Neuron (in vitro differentiated cells): Measurements from ENCODE around the gene SFXN4.
"Not testable (repeated sequence)": the region's sequence is repeated elsewhere in the genome, so short reads cannot be mapped to it uniquely, and the experiment has no call there.

Experiments used
- H2AFZ ChIP-seq: one replicate; pipeline ENCODE4 v1.6.1; 2013; ENCODE audit warnings: low read depth, mild to moderate bottlenecking, inconsistent platforms, low read length, moderate library complexity
- H3K27me3 ChIP-seq: one replicate; pipeline ENCODE4 v1.6.1; 2013; ENCODE audit warnings: low read length; ENCODE audit not compliant: insufficient read depth
- H3K36me3 ChIP-seq: one replicate; pipeline ENCODE4 v1.6.1; 2013; ENCODE audit warnings: low read length; ENCODE audit not compliant: insufficient read depth
- H3K4me1 ChIP-seq: one replicate; pipeline ENCODE4 v1.6.1; 2013; ENCODE audit warnings: low read length; ENCODE audit not compliant: insufficient read depth
- H3K4me3 ChIP-seq: 2 replicates; pipeline ENCODE4 v1.5.1; 2013; ENCODE audit warnings: mild to moderate bottlenecking, low read length, moderate library complexity
- H3K9me3 ChIP-seq: one replicate; pipeline ENCODE4 v1.6.1; 2013; ENCODE audit warnings: low read length

The SFXN4 gene

DNA sequence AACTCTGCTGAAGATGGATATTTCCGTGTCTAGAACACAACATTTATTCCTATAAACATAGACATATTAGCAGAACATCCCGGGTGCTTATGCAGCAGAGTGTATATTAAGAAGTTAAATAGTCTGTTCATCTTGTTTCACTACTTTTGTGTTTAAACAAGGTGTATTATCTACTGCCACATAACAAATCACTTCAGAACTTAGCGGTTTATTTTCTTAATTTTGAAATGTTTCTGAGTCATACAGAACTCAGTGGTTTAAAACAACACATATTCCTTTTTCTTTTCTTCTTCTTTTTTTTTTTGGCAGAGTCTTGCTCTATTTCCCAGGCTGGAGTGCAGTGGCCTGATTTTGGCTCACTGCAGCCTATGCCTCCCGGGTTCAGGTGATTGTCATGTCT, 35.8 kb downstream of the SFXN4 start:
- Histone ChIP-seq H3K4me1 (no peaks in the 10 kb centered on the region), H3K9me3 (no peaks in the 10 kb centered on the region), H3K4me3 (no peak overlapping the region), H2AFZ (no peak overlapping the region), H3K27me3 (no peaks in the 10 kb centered on the region), H3K36me3 (peaks cover 73% of the 10 kb centered on the region)

DNA sequence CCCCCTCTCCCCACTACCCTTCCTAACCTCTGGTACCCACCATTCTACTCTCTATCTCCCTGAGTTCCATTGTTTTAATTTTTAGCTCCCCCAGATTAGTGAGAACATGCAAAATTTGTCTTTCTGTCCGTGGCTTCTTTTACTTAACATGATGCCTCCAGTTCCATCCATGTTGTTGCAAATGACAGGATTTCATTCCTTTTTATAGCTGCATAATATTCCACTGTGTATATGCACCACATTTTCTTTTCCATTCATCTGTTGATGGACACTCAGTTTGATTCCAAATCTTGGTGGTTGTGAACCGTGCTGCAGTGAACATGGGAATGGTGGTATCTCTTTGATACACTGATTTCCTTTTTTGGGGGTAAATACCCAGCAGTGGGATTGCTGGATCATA, 39.6 kb downstream of the SFXN4 start:
- no peaks in the 10 kb centered on the region for H3K27me3 ChIP-seq
- H3K36me3 ChIP-seq = peaks cover 72% of the 10 kb centered on the region

DNA sequence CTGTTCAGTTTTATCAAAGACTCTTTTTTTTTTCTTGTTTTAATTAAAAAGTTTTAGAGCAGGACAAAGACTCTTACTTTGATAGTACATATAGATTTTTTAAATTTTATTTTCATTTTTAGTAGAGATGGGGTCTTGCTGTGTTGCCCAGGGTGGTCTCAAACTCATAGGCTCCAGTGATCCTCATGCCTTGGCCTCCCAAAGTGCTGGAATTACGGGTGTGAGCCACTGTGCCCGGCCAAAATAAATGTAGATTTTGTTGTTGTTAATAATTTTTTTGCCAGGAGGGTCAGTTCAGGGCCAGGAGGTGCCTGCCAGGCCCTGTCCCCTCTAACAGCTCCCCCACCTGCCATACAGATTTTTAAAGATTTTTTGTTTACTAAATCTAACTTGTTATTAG, 44.6 kb downstream of the SFXN4 start:
- Histone ChIP-seq H3K36me3 (peaks cover 72% of the 10 kb centered on the region), H3K4me1 (no peaks in the 10 kb centered on the region)

More for the DNA sequence above, 39.6 kb downstream of the SFXN4 start:
- H3K4me3 ChIP-seq = no peak overlapping the region
- no peaks in the 10 kb centered on the region for H3K4me1 ChIP-seq
- H2AFZ ChIP-seq = no peak overlapping the region
- H3K9me3 ChIP-seq = no peaks in the 10 kb centered on the region

GRCh38 chr10:119120413-119120867, 45.1 kb downstream of the SFXN4 start:
- H3K36me3 ChIP-seq = peaks cover 71% of the 10 kb centered on the region
- H3K4me1 ChIP-seq = no peaks in the 10 kb centered on the region
- H2AFZ ChIP-seq = no peak overlapping the region
- H3K27me3 ChIP-seq = no peaks in the 10 kb centered on the region
- no peak overlapping the region for H3K4me3 ChIP-seq
- H3K9me3 ChIP-seq = no peaks in the 10 kb centered on the region

More for the DNA sequence above, 44.6 kb downstream of the SFXN4 start:
- H3K9me3 ChIP-seq = no peaks in the 10 kb centered on the region
- no peak overlapping the region for H3K4me3 ChIP-seq
- H2AFZ ChIP-seq = no peak overlapping the region
- H3K27me3 ChIP-seq = no peaks in the 10 kb centered on the region

GRCh38 chr10:119119400-119119799, 46.1 kb downstream of the SFXN4 start:
- Histone ChIP-seq H3K9me3 (no peaks in the 10 kb centered on the region), H3K36me3 (peaks cover 68% of the 10 kb centered on the region), H3K27me3 (no peaks in the 10 kb centered on the region), H2AFZ (no peak overlapping the region), H3K4me3 (no peak overlapping the region), H3K4me1 (no peaks in the 10 kb centered on the region)

- Histone ChIP-seq H2AFZ (no peak overlapping the region), H3K27me3 (no peaks in the 10 kb centered on the region), H3K9me3 (no peaks in the 10 kb centered on the region), H3K4me1 (no peaks in the 10 kb centered on the region), H3K4me3 (no peak overlapping the region), H3K36me3 (peaks cover 70% of the 10 kb centered on the region)
These were observed 47.3 kb downstream of the SFXN4 start for GRCh38 chr10:119118231-119118630.

DNA sequence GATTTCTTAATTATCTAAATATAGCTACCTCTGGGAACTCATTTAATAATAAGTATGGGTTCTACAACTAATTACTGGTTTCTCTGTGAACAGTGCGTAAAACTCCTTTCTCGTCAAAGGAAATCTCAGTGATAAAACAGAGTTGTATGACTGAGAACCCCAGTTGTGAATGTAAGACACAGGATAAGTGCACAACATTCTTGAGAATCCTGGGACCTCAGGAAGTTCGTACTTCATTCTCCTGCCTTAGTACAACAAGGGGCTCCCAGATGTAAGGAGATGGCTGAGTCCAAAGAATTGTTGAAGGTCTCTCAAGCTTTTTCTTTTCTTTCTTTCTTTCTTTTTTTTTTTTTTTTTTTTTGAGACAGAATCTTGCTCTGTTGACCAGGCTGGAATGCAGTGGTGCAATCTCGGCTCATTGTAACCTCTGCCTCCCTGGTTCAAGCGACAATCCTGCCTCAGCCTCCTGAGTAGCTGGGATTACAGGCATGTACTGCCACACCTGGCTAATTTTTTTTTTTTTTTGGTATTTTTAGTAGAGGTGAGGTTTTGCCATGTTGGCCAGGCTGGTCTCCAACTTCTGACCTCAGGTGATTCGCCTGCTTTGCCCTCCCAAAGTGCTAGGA, 49.1 kb downstream of the SFXN4 start:
- H3K9me3 ChIP-seq = no peaks in the 10 kb centered on the region
- no peak overlapping the region for H3K4me3 ChIP-seq

GRCh38 chr10:119115926-119116325, 49.6 kb downstream of the SFXN4 start:
- H3K9me3 ChIP-seq = no peaks in the 10 kb centered on the region
- no peaks in the 10 kb centered on the region for H3K4me1 ChIP-seq
- H2AFZ ChIP-seq = no peak overlapping the region
- no peak overlapping the region for H3K4me3 ChIP-seq
- H3K36me3 ChIP-seq = peaks cover 62% of the 10 kb centered on the region
- no peaks in the 10 kb centered on the region for H3K27me3 ChIP-seq

More for the DNA sequence above, 49.1 kb downstream of the SFXN4 start:
- H3K36me3 ChIP-seq = peaks cover 63% of the 10 kb centered on the region
- H3K4me1 ChIP-seq = no peaks in the 10 kb centered on the region
- H3K27me3 ChIP-seq = no peaks in the 10 kb centered on the region
- no peak overlapping the region for H2AFZ ChIP-seq

DNA sequence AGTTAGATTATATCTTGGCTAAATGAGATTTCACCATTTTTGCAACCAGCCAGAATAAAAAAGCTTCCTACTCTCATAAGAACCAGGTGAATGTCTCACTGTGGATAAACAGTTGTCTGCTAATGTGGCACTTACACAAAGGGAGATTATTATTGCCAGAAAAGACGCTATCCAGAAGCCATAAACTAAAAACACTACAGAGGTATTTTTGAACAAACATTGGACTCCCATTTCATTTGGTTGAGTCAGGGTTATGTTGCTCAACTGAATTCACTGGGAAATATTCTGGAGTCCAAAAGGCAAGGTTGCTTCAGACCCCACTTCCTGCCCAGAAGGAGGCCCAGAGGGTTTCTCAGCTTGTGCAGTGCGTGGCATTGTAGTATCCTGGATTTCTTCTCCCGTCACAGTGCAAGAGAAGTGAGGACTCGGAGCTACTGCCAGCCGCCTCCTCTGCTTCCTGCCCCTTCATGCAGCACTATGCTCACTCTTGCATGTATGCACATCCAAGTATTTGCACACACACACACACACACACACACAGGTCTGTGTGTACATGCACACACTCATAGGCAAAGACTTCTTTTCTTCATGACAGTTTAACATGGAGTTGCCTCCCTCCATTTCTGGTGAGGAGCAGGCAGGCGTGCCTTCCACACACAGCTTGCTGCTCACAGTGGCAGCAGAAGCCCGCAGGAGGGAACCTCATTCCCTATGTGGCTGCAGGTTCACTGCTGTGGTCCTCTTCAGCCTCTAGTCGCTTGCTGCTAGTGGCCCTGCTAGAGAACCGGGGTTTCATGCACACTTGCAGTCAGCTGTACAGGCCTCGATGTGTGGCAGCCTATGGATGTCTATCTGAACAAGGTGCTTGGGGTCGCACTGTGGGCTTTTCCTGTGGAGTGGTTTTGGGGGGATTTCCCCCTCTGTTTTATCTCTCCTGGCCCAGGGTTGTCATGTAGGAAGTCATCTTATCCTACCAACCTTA, 51.5 kb downstream of the SFXN4 start:
- H3K4me1 ChIP-seq = no peaks in the 10 kb centered on the region
- H3K9me3 ChIP-seq = no peaks in the 10 kb centered on the region
- no peaks in the 10 kb centered on the region for H3K27me3 ChIP-seq
- peaks cover 64% of the 10 kb centered on the region for H3K36me3 ChIP-seq
- H2AFZ ChIP-seq = no peak overlapping the region
- no peak overlapping the region for H3K4me3 ChIP-seq

DNA sequence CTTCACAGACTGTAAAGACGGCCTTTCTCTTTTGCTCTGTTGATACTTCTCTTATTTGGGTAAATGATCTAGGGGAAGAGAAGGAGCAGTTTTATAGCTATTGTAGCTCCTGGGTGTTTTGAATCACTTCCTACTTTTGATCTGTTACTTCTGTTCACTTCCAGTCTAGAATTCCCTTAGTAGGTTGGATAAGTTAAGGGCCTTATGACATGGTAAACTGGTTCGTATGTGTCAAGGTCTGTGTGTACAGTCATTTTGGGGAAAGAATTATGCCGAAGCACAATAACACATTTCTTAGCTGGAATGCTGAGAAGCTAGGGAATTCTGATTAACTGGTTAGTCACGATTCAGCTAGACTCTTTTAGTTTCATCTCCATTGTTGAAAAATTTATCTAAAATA, 53.5 kb downstream of the SFXN4 start:
- H2AFZ ChIP-seq = no peak overlapping the region
- H3K4me1 ChIP-seq = no peaks in the 10 kb centered on the region
- H3K36me3 ChIP-seq = peaks cover 59% of the 10 kb centered on the region
- no peaks in the 10 kb centered on the region for H3K27me3 ChIP-seq
- no peak overlapping the region for H3K4me3 ChIP-seq
- no peaks in the 10 kb centered on the region for H3K9me3 ChIP-seq

DNA sequence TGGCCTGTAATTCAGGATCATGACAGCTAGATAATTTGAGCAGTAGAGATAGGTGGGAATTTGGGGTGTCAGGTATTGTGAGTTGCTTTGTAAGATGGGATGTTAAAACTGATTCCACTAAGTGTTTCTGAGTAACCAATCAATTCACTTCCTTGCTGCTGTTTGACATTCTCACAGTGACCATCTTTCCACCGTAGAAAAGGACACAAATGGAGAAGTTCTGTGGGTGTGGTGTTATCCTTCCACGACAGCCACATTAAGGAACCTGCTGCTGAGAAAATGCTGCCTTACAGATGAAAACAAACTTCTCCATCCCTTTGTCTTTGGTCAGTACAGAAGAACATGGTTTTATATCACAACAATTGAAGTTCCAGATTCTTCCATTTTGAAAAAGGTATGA, 57.7 kb downstream of the SFXN4 start:
- H3K4me1 ChIP-seq, H3K4me3 ChIP-seq, H3K27me3 ChIP-seq, H3K9me3 ChIP-seq, H2AFZ ChIP-seq: not testable (repeated sequence)
- peaks cover 40% of the 10 kb centered on the region for H3K36me3 ChIP-seq

DNA sequence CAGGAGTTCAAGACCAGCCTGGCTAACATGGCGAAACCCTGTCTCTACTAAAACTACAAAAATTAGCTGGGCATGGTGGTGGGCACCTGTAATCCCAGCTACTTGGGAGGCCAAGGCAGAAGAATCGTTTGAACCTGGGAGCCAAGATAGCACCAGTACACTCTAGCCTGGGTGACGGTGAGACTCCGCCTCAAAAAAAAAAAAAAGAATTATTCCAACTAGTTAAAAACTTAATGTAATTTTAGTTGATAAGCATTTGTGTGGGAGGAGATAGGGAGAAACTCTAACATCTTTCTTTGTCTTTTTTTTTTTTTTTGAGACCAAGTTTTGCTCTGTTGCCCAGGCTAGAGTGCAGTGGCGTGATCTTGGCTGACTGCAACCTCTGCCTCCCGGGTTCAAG, 58.4 kb downstream of the SFXN4 start:
- H3K4me1 ChIP-seq, H3K27me3 ChIP-seq, H2AFZ ChIP-seq, H3K9me3 ChIP-seq, H3K4me3 ChIP-seq: not testable (repeated sequence)
- peaks cover 34% of the 10 kb centered on the region for H3K36me3 ChIP-seq

GRCh38 chr10:119105899-119106298, 59.6 kb downstream of the SFXN4 start:
- not testable (repeated sequence) for H3K4me1 ChIP-seq, H3K9me3 ChIP-seq, H3K4me3 ChIP-seq, H3K27me3 ChIP-seq, H2AFZ ChIP-seq
- peaks cover 28% of the 10 kb centered on the region for H3K36me3 ChIP-seq
